Measurements from ENCODE around the gene NCAPG2. TPM values are rescaled to one million over a fixed set of nuclear protein-coding genes. Genes with fewer than 3 reads are reported as not detected.

The NCAPG2 gene
- total RNA-seq, 1 experiment from 2014 or later: 99.2 TPM

DNA sequence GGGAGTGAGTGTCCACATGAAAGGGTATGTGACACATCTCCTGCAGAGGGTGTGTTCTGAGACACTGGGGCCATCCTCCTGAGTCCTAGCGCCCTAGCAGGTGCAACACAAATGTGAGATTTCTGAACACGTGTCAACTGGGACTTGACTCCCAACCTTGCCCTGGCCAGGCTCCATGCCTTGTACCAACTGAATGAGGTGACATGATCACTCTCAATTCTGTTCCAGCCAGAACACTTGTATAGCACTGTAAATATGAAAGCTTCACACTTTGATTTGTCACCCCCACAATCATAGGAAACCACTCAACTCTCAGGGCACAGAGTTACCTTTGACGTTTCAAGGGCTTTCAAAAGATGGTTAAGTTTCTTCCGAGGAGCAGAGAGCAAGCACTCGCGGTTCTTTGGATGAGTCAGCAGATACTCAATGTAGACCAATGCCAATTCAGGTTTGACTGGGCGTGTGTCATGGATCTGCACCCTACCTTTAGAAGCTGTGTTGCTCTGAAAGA is 48.6 kb downstream of the NCAPG2 start (continued):
- TF ChIP-seq NFYB (CRISPR knock-in tag; conservative IDR thresholded peaks at IDR 0.05; ENCODE audit: low read depth) (no peak), MXD4 (CRISPR knock-in tag; IDR thresholded peaks at IDR 0.05; ENCODE audit: borderline replicate concordance) (no peak), GTF2I (CRISPR knock-in tag; conservative IDR thresholded peaks at IDR 0.05) (no peak), ATF3 (CRISPR knock-in tag; conservative IDR thresholded peaks at IDR 0.05) (no peak), SP1 (CRISPR knock-in tag; conservative IDR thresholded peaks at IDR 0.05) (no peak), ZNF121 (CRISPR knock-in tag; IDR thresholded peaks at IDR 0.05) (no peak)
- TF ChIP-seq, protein P1, sequence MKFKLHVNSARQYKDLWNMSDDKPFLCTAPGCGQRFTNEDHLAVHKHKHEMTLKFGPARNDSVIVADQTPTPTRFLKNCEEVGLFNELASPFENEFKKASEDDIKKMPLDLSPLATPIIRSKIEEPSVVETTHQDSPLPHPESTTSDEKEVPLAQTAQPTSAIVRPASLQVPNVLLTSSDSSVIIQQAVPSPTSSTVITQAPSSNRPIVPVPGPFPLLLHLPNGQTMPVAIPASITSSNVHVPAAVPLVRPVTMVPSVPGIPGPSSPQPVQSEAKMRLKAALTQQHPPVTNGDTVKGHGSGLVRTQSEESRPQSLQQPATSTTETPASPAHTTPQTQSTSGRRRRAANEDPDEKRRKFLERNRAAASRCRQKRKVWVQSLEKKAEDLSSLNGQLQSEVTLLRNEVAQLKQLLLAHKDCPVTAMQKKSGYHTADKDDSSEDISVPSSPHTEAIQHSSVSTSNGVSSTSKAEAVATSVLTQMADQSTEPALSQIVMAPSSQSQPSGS (CRISPR knock-in tag; IDR thresholded peaks at IDR 0.05; ENCODE audit: borderline replicate concordance, low read depth): no peak

GRCh38 chr7:158655507-158655906 is 49.1 kb downstream of the NCAPG2 start:
- peak overlapping the region; percentile 19; the same call in 1 of the 2 replicates for H3K27ac Mint-ChIP-seq
- H3K4me1 Mint-ChIP-seq: peaks cover 12% of the 10 kb centered on the region
- no peaks in the 10 kb centered on the region for H3K9me3 Mint-ChIP-seq
- H3K27me3 Mint-ChIP-seq (ENCODE audit: low read depth): no peaks in the 10 kb centered on the region
- no peak for DNase-seq (ENCODE audit: low spot score)
- peaks cover 61% of the 10 kb centered on the region for H3K36me3 Mint-ChIP-seq
- ATAC-seq: no peak
- no peak overlapping the region for H3K4me3 Mint-ChIP-seq
- ChIA-PET POLR2A (interaction anchor here (0.6 kb wide), 1 partner anchor 1257 kb away, joined by 3 read pairs; no protein-coding TSS in a partner anchor), CTCF (no interaction called here)
- TF ChIP-seq, protein P1 (CRISPR knock-in tag; IDR thresholded peaks at IDR 0.05; ENCODE audit: borderline replicate concordance, low read depth): no peak
- TF ChIP-seq, protein P2, sequence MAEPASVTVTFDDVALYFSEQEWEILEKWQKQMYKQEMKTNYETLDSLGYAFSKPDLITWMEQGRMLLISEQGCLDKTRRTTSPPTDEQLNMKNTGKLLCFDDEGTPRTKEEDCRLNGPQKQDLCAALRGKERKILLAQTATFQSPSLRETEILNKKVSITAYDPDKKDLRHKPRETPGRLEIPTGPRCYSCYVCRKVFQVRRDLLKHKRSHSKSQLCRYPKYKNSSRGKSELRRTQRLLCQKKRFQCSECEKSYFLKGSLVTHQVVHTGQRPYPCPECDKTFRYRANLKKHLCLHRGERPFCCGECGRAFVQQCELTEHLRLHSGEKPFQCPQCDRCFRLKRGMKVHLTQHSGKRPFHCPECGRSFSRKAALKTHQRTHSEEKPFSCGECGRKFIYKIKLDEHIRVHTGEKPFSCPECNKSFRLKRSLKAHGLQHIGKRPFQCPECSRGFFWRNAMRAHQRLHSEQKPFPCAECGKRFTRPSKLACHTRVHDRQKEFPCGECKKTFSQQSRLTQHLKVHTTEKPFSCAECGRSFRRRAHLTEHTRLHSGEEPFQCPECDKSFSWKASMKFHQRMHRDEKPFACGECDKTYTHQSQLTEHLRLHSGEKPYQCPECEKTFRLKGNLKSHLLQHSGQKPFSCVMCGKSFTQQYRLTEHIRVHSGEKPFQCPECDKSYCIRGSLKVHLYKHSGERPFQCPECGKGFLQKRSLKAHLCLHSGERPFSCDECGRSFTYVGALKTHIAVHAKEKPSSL (CRISPR knock-in tag; conservative IDR thresholded peaks at IDR 0.05): no peak
- TF ChIP-seq HMGA2 (CRISPR knock-in tag; IDR thresholded peaks at IDR 0.05) (no peak), CREB1 (CRISPR knock-in tag; IDR thresholded peaks at IDR 0.05) (no peak), EMX1 (CRISPR knock-in tag; IDR thresholded peaks at IDR 0.05) (no peak), USF2 (CRISPR knock-in tag; IDR thresholded peaks at IDR 0.05) (no peak), CBFB (CRISPR knock-in tag; IDR thresholded peaks at IDR 0.05; ENCODE audit: low read depth) (no peak), SP1 (CRISPR knock-in tag; conservative IDR thresholded peaks at IDR 0.05) (no peak), ZNF263 (CRISPR knock-in tag; IDR thresholded peaks at IDR 0.05; ENCODE audit: low read depth) (no peak), TEAD4 (CRISPR knock-in tag; IDR thresholded peaks at IDR 0.05) (no peak), FOXK1 (CRISPR knock-in tag; IDR thresholded peaks at IDR 0.05) (no peak), ZNF138 (CRISPR knock-in tag; conservative IDR thresholded peaks at IDR 0.05) (no peak), OVOL2 (CRISPR knock-in tag; IDR thresholded peaks at IDR 0.05; ENCODE audit: borderline replicate concordance) (no peak)
- TF ChIP-seq, protein P3, sequence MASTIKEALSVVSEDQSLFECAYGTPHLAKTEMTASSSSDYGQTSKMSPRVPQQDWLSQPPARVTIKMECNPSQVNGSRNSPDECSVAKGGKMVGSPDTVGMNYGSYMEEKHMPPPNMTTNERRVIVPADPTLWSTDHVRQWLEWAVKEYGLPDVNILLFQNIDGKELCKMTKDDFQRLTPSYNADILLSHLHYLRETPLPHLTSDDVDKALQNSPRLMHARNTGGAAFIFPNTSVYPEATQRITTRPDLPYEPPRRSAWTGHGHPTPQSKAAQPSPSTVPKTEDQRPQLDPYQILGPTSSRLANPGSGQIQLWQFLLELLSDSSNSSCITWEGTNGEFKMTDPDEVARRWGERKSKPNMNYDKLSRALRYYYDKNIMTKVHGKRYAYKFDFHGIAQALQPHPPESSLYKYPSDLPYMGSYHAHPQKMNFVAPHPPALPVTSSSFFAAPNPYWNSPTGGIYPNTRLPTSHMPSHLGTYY (CRISPR knock-in tag; IDR thresholded peaks at IDR 0.05): no peak
- TF ChIP-seq, protein P4, sequence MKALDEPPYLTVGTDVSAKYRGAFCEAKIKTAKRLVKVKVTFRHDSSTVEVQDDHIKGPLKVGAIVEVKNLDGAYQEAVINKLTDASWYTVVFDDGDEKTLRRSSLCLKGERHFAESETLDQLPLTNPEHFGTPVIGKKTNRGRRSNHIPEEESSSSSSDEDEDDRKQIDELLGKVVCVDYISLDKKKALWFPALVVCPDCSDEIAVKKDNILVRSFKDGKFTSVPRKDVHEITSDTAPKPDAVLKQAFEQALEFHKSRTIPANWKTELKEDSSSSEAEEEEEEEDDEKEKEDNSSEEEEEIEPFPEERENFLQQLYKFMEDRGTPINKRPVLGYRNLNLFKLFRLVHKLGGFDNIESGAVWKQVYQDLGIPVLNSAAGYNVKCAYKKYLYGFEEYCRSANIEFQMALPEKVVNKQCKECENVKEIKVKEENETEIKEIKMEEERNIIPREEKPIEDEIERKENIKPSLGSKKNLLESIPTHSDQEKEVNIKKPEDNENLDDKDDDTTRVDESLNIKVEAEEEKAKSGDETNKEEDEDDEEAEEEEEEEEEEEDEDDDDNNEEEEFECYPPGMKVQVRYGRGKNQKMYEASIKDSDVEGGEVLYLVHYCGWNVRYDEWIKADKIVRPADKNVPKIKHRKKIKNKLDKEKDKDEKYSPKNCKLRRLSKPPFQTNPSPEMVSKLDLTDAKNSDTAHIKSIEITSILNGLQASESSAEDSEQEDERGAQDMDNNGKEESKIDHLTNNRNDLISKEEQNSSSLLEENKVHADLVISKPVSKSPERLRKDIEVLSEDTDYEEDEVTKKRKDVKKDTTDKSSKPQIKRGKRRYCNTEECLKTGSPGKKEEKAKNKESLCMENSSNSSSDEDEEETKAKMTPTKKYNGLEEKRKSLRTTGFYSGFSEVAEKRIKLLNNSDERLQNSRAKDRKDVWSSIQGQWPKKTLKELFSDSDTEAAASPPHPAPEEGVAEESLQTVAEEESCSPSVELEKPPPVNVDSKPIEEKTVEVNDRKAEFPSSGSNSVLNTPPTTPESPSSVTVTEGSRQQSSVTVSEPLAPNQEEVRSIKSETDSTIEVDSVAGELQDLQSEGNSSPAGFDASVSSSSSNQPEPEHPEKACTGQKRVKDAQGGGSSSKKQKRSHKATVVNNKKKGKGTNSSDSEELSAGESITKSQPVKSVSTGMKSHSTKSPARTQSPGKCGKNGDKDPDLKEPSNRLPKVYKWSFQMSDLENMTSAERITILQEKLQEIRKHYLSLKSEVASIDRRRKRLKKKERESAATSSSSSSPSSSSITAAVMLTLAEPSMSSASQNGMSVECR (CRISPR knock-in tag; IDR thresholded peaks at IDR 0.05; ENCODE audit: borderline replicate concordance): no peak
- TF ChIP-seq, protein P5, sequence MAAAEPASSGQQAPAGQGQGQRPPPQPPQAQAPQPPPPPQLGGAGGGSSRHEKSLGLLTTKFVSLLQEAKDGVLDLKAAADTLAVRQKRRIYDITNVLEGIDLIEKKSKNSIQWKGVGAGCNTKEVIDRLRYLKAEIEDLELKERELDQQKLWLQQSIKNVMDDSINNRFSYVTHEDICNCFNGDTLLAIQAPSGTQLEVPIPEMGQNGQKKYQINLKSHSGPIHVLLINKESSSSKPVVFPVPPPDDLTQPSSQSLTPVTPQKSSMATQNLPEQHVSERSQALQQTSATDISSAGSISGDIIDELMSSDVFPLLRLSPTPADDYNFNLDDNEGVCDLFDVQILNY (CRISPR knock-in tag; IDR thresholded peaks at IDR 0.05): no peak
- TF ChIP-seq, protein P6, sequence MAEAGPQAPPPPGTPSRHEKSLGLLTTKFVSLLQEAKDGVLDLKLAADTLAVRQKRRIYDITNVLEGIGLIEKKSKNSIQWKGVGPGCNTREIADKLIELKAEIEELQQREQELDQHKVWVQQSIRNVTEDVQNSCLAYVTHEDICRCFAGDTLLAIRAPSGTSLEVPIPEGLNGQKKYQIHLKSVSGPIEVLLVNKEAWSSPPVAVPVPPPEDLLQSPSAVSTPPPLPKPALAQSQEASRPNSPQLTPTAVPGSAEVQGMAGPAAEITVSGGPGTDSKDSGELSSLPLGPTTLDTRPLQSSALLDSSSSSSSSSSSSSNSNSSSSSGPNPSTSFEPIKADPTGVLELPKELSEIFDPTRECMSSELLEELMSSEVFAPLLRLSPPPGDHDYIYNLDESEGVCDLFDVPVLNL (CRISPR knock-in tag; IDR thresholded peaks at IDR 0.05; ENCODE audit: borderline replicate concordance, low read depth): no peak

Measured in WTC11 (cell line).